Fibroblast of the aortic adventitia (primary cell): ENCODE results near the gene NUAK1. TPM values are rescaled to one million over a fixed set of nuclear protein-coding genes. Genes with fewer than 3 reads are reported as not detected.

Experiments used
- DNase-seq: peaks from one replicate; pipeline ENCODE4 v3.0.0-alpha.2; 2010; ENCODE audit warnings: low read depth
- H3K4me3 ChIP-seq: 2 replicates; pipeline ENCODE4 v1.5.1; 2011; ENCODE audit warnings: low read depth, mild to moderate bottlenecking, control low read depth, low read length, moderate library complexity
- total RNA-seq: library from RNA; depleted of rRNA; stranded (reverse); fragments of >200 nt; gene quantifications from 2 replicates; pipeline ENCODE4 v1.2.3, GENCODE V29; 2012; ENCODE audit warnings: low replicate concordance
- TF ChIP-seq, protein P1 (sequence below): IDR thresholded peaks from 2 replicates; pipeline ENCODE4 v1.5.1; 2011; ENCODE audit warnings: mild to moderate bottlenecking, low read length, control low read depth, inconsistent platforms; ENCODE audit not compliant: insufficient read depth

NUAK1 gene
- total RNA-seq, 1 donor: 3.0 TPM

DNA sequence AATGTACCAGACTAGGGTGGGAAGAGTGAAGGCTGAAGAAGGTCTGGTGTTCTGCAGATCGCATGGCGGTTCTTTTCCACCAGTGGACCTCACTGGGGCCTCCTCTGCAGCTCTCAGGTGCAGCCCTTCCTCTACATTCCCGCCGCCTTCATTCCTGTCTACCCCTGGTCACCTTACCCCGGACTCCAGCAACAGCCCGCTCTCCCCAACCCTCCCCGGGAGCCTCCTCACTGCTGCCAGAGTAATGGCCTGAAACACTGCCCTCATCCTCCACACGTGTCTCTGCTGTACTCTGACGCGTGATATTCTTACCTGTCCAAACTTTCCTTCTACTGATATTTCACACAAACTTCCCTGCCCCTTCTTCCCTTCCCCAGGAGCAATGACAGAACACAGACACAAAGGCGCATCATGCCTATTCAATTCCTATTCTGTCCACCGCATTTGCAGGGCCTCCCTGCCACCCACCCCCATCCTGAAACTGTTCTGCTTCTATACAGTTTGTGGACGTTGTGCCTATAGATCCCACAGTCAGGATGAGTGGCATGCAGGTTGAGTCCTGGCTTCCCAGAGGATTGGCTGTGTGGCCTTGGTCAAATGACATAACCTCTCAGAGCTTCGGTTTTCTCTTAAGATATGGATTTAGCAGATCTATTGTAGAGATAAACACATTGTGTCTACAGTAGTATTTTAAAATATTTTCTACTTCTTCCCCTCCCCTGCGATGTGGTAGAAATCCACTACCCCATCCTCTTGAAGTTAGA, 1.7 kb upstream of the NUAK1 start:
- TF ChIP-seq, protein P1, sequence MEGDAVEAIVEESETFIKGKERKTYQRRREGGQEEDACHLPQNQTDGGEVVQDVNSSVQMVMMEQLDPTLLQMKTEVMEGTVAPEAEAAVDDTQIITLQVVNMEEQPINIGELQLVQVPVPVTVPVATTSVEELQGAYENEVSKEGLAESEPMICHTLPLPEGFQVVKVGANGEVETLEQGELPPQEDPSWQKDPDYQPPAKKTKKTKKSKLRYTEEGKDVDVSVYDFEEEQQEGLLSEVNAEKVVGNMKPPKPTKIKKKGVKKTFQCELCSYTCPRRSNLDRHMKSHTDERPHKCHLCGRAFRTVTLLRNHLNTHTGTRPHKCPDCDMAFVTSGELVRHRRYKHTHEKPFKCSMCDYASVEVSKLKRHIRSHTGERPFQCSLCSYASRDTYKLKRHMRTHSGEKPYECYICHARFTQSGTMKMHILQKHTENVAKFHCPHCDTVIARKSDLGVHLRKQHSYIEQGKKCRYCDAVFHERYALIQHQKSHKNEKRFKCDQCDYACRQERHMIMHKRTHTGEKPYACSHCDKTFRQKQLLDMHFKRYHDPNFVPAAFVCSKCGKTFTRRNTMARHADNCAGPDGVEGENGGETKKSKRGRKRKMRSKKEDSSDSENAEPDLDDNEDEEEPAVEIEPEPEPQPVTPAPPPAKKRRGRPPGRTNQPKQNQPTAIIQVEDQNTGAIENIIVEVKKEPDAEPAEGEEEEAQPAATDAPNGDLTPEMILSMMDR: no peak
- H3K4me3 ChIP-seq: peak overlapping the region; percentile 77
- DNase-seq: no peak

DNA sequence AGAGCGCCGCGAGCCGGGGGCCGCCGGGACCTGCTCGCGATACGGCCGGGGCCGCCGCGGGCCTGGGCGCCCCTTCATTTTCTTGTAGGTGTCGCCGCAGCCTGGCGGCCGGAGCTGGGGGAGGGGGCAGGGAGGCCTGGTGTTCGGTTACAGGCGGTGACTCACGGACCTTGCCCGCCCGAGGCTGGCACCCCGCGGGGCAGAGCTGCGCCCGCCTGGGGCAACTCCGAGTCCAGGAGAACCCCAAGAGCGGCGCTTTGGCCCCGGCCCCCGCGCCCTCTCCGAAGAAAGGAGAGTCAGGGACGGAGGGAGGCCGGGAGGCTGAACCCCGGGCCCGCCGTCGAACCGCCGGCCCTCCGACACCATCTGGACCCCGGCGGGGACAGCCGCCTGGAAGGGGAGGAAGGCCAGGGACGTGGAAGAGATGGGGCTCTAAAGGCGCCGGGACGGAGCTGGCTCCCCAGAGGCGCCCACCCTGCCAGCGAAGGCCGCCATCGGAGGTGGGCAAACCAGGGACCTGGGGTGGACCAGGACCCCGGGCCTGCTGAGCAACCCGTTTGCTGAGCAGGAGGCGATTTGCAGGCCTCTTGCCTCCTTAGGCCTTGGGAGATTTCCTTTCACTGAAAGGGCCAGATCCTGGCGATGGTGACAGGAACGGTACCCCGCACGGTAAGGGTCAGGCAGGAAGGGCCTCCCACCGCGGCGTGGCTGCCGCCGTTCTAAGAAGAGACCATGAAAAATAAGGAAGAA, 843 bp upstream of the NUAK1 start:
- TF ChIP-seq, protein P1: no peak
- peak overlapping the region; percentile 77 for H3K4me3 ChIP-seq
- DNase-seq: peak; percentile 60

DNA sequence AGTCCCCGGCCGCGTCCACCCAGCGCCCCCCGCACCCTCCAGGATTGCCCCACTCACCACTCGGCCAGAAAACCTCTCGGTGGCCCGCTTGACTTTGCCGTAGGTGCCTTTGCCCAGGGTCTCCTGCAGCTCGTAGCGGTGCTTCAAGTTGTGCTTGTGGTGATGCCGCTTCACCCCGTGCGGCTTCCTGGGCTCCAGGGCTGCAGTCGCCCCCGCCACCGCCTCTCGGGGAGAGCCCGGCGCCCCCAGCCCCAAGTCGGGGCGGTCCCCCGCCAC, 459 bp downstream of the NUAK1 start:
- DNase-seq: no peak
- H3K4me3 ChIP-seq: peak overlapping the region; percentile 77
- TF ChIP-seq, protein P1: no peak

DNA sequence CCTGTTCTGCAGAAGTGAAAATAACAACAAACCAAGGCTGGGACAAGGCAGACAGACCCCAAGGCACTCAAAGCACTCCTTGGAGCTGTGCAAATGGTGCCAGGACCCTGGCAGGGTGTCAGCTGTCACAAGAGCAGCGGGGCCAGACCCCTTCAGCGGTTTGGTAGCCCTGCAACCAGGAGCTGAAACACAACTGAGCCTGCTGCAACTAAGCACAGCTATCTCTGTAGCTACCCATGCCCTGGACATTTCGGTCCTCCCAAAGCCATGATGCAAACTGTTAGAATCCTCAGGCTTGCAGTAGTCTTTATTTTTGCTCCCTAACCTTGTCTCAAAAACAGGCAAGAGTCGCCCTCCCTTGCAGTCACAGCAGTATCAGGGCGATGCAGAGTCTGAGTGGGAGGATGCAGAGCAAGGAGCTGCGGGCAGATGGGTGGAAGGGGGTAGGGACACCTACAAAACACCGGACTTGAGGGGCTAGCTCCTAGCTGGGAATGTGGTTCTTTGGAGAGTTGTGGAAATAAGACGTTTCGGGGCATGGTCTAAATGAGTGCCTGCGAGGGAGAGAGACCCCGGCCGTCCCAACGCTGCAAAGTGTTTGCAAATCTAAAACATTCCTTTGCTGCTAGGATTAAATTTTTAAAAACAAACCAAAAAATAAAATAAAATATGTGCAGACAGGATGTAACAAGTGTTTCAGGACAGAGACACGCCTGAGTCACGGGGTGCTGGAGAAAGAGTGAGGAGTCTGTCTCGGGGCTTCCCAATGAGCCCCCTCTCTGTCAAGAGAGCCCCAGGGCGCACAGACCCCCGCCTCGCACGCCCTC, 1.0 kb downstream of the NUAK1 start:
- no peak for DNase-seq
- TF ChIP-seq, protein P1: no peak

DNA sequence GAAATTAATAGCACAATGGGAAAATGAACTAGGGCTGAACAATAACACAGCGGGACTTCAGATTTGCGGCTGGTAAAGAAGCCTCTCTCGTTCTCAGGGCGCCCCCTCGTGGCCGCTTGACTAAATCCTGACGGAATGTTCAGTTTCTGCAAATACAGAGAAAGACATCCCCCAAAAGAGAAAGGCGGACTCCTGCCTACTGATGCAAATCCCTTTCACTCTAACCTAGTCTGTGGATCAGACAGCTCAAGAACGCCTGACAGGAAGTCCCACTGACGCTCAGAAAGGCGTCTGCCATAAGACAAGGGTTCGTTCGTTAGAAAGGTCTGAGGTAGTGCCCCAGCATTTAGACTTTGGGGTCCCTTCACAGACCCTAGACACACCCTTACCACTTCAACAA, 2.5 kb downstream of the NUAK1 start:
- TF ChIP-seq, protein P1: peak; percentile 70
- DNase-seq: peak; percentile 90
- H3K4me3 ChIP-seq: peak overlapping the region; percentile 77

More for the DNA sequence above, 1.0 kb downstream of the NUAK1 start:
- H3K4me3 ChIP-seq: peak overlapping the region; percentile 77

DNA sequence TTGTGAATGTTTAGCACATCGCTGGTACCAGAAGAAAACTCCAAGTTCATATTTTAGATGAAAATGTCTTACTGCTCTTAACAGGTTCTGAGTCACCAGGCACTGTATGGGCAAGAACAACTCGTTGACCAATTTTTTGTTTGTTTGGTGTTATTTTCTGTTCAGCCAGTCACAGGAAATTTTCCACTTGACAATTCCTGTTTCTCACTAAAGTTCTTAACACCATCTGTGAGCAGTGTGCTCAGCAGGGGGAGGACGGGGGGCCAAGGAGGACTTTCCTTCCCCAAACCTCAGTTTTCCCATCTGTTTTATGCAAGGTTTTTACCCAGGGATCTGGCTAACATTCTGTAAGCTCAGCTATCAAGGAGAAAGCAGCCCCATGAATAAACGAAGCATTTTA, 3.0 kb downstream of the NUAK1 start:
- DNase-seq: peak; percentile 39
- peak overlapping the region; percentile 31 for H3K4me3 ChIP-seq
- TF ChIP-seq, protein P1: no peak
